Measurements from ENCODE around the gene FOXG1. TPM values are rescaled to one million over a fixed set of nuclear protein-coding genes. Genes with fewer than 3 reads are reported as not detected.

Gene FOXG1
- total RNA-seq, 1 experiment from 2014 or later, result not detected

DNA sequence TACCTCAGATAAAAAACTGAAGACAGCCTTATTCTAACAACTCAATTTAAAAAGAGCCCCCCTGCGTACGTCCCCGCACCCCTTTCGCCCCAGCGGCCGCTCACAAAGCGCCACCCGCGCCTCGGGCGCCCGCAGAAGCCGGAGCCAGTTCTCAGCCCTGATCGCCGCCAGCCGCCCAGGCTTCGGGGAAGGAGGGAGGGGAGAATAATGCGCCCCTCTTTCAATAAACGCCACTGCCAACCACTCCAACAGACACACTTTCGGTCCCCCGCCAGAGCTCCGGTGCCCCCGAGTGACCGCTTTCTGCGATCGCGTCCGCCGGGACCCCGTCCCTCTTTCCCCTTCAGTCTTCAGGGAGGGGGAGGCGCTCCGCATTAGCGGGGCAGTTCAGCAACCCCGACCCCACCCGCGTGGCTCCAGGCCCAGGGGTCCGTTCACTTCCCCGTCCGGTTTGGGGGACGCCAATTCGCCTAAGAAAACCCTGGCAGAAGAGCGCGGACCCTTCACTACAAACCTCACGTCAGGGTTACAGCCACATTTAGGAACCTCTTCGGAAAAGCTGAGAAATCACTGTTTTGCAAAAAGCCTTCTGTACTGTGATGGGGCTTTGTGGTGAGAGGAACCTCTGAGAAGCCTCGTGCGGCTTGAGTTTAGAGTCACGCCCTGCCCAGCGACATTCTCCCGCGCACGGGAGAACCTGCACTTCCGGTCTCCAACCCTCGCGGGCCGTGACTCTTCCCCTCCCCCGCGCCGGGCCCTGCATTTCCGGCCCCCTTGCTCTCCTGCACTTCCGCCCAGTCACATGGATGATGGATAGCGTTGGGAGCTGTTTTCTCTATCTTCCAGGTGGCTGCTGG is 18.7 kb downstream of the FOXG1 start:
- no peak overlapping the region for H2AFZ ChIP-seq (ENCODE audit: low read depth, low read length, poor library complexity, severe bottlenecking)
- H3K4me3 ChIP-seq (replicated peaks in 1 of 2; ENCODE audit: low read depth in 1 of 2, low read length in 2 of 2), result no peak overlapping the region
- RAD21 ChIA-PET (ENCODE audit: low non-redundant PET in 1 of 2, low total read pairs in 2 of 2, uncharacterized antibody in 2 of 2, unreplicated experiment in 2 of 2), result no interaction called here
- H3K9me2 ChIP-seq (ENCODE audit: insufficient read depth), result no peaks in the 10 kb centered on the region
- H3K9me3 ChIP-seq (ENCODE audit: control insufficient read depth in 1 of 2, insufficient read depth in 1 of 2, low read depth in 1 of 2, low read length in 2 of 2), result peaks cover 4 to 21% of the 10 kb centered on the region in 2 experiments; a peak in 2 of 4 replicates
- no peak overlapping the region for H3K9ac ChIP-seq (ENCODE audit: low read length)
- H3K36me3 ChIP-seq (ENCODE audit: control insufficient read depth in 1 of 2, insufficient read depth in 2 of 2, low read length in 2 of 2), result no peaks in the 10 kb centered on the region
- DNase-seq (ENCODE audit: low read depth, low spot score) (no peak), ATAC-seq (no peak)
- no peaks in the 10 kb centered on the region for H3K79me2 ChIP-seq (ENCODE audit: insufficient read depth, low read length)
- no peaks in the 10 kb centered on the region for H4K20me1 ChIP-seq (ENCODE audit: insufficient read depth)
- H3K27ac ChIP-seq (ENCODE audit: low read depth, low read length), result no peak overlapping the region
- TF ChIP-seq ELF1 (IDR thresholded peaks at IDR 0.05; ENCODE audit: borderline replicate concordance, low read depth), result no peak
- TF ChIP-seq, protein P1, sequence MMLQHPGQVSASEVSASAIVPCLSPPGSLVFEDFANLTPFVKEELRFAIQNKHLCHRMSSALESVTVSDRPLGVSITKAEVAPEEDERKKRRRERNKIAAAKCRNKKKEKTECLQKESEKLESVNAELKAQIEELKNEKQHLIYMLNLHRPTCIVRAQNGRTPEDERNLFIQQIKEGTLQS (IDR thresholded peaks at IDR 0.05), result no peak
- TF ChIP-seq POLR2A (IDR thresholded peaks at IDR 0.05; ENCODE audit: borderline replicate concordance, extremely low read depth, insufficient read depth, insufficient read length), result no peak
- no peak for TF ChIP-seq SP1 (IDR thresholded peaks at IDR 0.05; ENCODE audit: low read depth)
- TF ChIP-seq EZH2phosphoT487 (IDR thresholded peaks at IDR 0.05; ENCODE audit: borderline replicate concordance), result no peak
- no peak for TF ChIP-seq RAD21 (IDR thresholded peaks at IDR 0.05; ENCODE audit: low read depth)
- TF ChIP-seq FOSL1 (IDR thresholded peaks at IDR 0.05; ENCODE audit: low read depth), result no peak
- TF ChIP-seq, protein P2, sequence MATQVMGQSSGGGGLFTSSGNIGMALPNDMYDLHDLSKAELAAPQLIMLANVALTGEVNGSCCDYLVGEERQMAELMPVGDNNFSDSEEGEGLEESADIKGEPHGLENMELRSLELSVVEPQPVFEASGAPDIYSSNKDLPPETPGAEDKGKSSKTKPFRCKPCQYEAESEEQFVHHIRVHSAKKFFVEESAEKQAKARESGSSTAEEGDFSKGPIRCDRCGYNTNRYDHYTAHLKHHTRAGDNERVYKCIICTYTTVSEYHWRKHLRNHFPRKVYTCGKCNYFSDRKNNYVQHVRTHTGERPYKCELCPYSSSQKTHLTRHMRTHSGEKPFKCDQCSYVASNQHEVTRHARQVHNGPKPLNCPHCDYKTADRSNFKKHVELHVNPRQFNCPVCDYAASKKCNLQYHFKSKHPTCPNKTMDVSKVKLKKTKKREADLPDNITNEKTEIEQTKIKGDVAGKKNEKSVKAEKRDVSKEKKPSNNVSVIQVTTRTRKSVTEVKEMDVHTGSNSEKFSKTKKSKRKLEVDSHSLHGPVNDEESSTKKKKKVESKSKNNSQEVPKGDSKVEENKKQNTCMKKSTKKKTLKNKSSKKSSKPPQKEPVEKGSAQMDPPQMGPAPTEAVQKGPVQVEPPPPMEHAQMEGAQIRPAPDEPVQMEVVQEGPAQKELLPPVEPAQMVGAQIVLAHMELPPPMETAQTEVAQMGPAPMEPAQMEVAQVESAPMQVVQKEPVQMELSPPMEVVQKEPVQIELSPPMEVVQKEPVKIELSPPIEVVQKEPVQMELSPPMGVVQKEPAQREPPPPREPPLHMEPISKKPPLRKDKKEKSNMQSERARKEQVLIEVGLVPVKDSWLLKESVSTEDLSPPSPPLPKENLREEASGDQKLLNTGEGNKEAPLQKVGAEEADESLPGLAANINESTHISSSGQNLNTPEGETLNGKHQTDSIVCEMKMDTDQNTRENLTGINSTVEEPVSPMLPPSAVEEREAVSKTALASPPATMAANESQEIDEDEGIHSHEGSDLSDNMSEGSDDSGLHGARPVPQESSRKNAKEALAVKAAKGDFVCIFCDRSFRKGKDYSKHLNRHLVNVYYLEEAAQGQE (IDR thresholded peaks at IDR 0.05; ENCODE audit: low read depth), result no peak
- TF ChIP-seq, protein P3, sequence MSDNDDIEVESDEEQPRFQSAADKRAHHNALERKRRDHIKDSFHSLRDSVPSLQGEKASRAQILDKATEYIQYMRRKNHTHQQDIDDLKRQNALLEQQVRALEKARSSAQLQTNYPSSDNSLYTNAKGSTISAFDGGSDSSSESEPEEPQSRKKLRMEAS (IDR thresholded peaks at IDR 0.05), result no peak
- no peak for TF ChIP-seq ZFX (IDR thresholded peaks at IDR 0.05)
- no peak for TF ChIP-seq SIN3A (IDR thresholded peaks at IDR 0.05; ENCODE audit: low read depth)
- no peak for TF ChIP-seq ZNF274 (IDR thresholded peaks at IDR 0.05; ENCODE audit: low read depth, low read length)
- no peak for TF ChIP-seq POLR2AphosphoS5 (IDR thresholded peaks at IDR 0.05; ENCODE audit: low read depth, low read length)
- TF ChIP-seq EGR1 (IDR thresholded peaks at IDR 0.05; ENCODE audit: low read depth), result no peak
- no peak for TF ChIP-seq EZH2 (IDR thresholded peaks at IDR 0.05)
- H3K4me1 ChIP-seq (ENCODE audit: control insufficient read depth in 1 of 2, insufficient read depth in 2 of 2, low read length in 2 of 2), result no peaks in the 10 kb centered on the region
- POLR2A ChIA-PET, result no interaction called here
- BruUV-seq (replicated peaks), result no TSS peak
- intact Hi-C loops (cut with micrococcal nuclease), result no loop called here
- H3K4me2 ChIP-seq (ENCODE audit: low read length), result no peak overlapping the region
- CTCF ChIA-PET, result no interaction called here
- H3K27me3 ChIP-seq (ENCODE audit: insufficient read depth, low read length), result no peaks in the 10 kb centered on the region

Measured in HCT116 (cell line).